GM18502 (cell line): ENCODE data around the gene ACSM4.
"Not testable (repeated sequence)": the region's sequence is repeated elsewhere in the genome, so short reads cannot be mapped to it uniquely, and the experiment has no call there.

Experiments
- ATAC-seq: cut with Tn5 transposase; IDR thresholded peaks from one replicate; pipeline ENCODE4 v1.9.1; 2021; ENCODE audit warnings: mild to moderate bottlenecking; ENCODE audit not compliant: unreplicated experiment, poor library complexity

ACSM4 gene

GRCh38 chr12:7303772-7304171, at the start of gene ACSM4:
TSS of gene ACSM4 (plus strand) at chr12:7304072. CDS start at chr12:7304332, 260 bp downstream.
- ATAC-seq: no peak

GRCh38 chr12:7259060-7259459, 44.8 kb upstream of the ACSM4 start:
- no peak for ATAC-seq

GRCh38 chr12:7264538-7264937, 39.3 kb upstream of the ACSM4 start:
- ATAC-seq: no peak

GRCh38 chr12:7265251-7265650, 38.6 kb upstream of the ACSM4 start:
- ATAC-seq: no peak

GRCh38 chr12:7269273-7269672, 34.6 kb upstream of the ACSM4 start:
- no peak for ATAC-seq

- no peak for ATAC-seq
These were observed 31.9 kb upstream of the ACSM4 start for GRCh38 chr12:7271893-7272514.

- ATAC-seq: not testable (repeated sequence)
These were observed 28.4 kb upstream of the ACSM4 start for GRCh38 chr12:7275482-7275881.

- no peak for ATAC-seq
These were observed 21.0 kb upstream of the ACSM4 start for GRCh38 chr12:7282844-7283243.

GRCh38 chr12:7289743-7290142, 14.1 kb upstream of the ACSM4 start:
- ATAC-seq: no peak

GRCh38 chr12:7290588-7290987, 13.3 kb upstream of the ACSM4 start:
- not testable (repeated sequence) for ATAC-seq

- ATAC-seq: no peak
These were observed 11.6 kb upstream of the ACSM4 start for GRCh38 chr12:7292300-7292699.

- no peak for ATAC-seq
These were observed 10.2 kb upstream of the ACSM4 start for GRCh38 chr12:7293670-7294069.

GRCh38 chr12:7295529-7295928, 8.3 kb upstream of the ACSM4 start:
- ATAC-seq: no peak

- no peak for ATAC-seq
These were observed 6.0 kb upstream of the ACSM4 start for GRCh38 chr12:7297865-7298264.

GRCh38 chr12:7302266-7302986, 1.4 kb upstream of the ACSM4 start:
- no peak for ATAC-seq

GRCh38 chr12:7303230-7303629, 642 bp upstream of the ACSM4 start:
- ATAC-seq: no peak

GRCh38 chr12:7304456-7304855, 584 bp downstream of the ACSM4 start:
- ATAC-seq: no peak

- ATAC-seq: no peak
These were observed 6.2 kb downstream of the ACSM4 start for GRCh38 chr12:7310070-7310469.

GRCh38 chr12:7319930-7320329, 16.1 kb downstream of the ACSM4 start:
- ATAC-seq: no peak

- ATAC-seq: no peak
These were observed 17.8 kb downstream of the ACSM4 start for GRCh38 chr12:7321624-7322023.

GRCh38 chr12:7322599-7322998, 18.7 kb downstream of the ACSM4 start:
- ATAC-seq: no peak

GRCh38 chr12:7324176-7324575, 20.3 kb downstream of the ACSM4 start:
- ATAC-seq: no peak
